DMS53 (cell line): ENCODE data around the gene LCE5A.

ENCODE experiments used
- DNase-seq: peaks from one replicate; lab custom pipeline; 2025; lab: John Stamatoyannopoulos, UW

Gene LCE5A, protein sequence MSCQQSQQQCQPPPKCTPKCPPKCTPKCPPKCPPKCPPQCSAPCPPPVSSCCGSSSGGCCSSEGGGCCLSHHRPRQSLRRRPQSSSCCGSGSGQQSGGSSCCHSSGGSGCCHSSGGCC

DNA sequence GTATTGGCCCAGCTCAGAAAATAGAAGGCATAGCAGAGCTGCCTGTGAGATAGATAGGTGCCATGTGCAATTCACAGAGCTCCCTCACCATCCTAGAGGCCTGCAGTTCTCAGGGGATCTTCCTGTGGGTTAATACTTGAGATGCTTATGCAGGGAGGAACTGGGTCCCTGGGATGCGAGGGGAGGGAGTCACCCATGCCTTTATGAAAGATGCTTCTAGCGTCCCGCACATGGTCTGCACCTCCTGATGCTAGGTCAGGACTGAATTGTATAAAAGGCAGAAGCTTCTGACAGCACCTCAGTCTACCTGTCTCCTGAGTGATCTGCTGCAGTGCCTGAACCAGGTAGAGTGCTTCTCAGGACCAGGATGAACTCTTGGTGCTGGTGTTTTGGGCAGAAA, at the start of gene LCE5A:
Gene LCE5A (plus strand): TSS at position 301 of the 400 bp plus-strand sequence. CDS start 732 bp downstream, outside the sequence.
- DNase-seq, result no peak

DNA sequence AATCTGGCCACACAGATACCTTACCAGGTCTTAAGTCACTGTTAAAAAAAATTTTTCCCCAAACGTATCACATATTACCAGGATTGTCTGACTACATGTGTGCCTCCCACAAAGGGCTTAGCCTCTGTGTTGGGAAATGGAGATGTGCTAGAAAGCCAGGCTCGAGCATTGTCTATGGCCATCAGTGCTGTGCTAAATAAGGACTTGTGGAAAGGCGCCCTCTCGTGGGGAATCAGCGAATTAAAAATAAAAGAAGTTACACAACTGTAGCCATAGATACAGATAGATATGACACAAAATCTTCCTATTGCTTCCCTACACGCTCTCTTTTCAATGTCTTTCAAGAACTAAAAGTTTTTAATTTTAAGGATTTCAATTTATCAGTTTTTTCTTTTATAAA, 49.1 kb upstream of the LCE5A start:
- peak; percentile 83 for DNase-seq

DNA sequence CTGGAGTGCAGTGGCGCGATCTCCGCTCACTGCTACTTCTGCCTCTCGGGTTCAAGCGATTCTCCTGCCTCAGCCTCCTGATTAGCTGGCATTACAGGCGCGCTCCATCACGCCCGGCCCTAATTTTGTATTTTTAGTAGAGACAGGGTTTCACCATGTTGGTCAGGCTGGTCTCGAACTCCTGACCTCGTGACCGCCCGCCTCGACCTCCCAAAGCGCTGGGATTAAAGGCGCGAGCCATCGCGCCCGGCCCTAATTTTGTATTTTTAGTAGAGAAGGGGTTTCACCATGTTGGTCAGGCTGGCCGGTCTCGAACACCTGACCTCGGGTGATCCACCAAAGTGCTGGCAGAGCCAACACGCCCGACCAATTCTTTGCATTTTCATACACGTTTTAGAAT, 48.0 kb upstream of the LCE5A start:
- DNase-seq, result no peak

DNA sequence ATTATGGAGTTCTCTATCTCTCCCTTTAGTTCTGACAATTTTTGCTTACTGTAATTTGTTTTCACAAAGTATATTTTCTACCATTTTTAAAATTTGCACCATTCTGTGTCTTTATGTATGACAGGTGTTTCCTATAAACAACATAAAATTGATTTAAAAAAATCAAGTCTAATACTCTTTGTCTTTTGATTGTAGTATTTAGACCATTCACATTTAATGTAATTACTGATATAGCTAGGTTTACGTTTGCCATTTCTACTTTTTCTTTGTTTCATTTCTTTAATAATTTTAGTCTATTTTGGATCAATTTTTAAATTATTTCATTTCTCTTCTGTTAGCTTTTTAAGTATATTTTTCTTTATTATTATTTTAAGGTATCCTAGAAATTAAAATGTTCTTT, 44.4 kb upstream of the LCE5A start:
- no peak for DNase-seq

DNA sequence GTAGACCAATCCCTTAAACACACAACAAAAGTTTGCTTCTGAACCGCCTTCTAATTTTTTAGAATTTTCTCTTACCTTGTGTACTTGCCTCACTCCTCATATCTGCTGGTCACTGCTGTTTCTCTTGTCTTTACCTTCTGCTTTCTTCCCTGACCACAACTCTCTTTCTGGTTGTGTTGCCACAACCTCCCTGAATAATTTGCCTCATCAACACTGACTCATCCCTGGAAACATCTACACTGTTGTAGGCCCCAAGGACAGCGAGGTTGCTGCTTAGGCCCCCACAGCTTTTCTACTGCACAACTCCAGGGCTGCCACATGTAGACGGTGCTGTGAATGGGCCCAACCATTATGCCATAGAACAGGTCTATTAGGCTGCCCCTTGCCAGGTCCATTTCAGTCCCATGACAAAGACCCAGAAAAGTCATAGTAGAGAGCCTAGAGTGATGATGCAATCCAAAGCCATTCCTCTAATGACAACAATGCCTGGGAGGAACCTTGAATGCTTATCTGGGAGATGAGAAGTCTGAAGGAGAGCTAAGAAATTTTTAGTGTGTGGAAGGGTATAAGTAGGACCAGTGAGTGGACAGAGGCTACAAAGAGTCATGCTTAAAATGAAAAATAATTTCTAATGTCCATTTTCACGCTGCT, 36.6 kb upstream of the LCE5A start:
- DNase-seq, result no peak

DNA sequence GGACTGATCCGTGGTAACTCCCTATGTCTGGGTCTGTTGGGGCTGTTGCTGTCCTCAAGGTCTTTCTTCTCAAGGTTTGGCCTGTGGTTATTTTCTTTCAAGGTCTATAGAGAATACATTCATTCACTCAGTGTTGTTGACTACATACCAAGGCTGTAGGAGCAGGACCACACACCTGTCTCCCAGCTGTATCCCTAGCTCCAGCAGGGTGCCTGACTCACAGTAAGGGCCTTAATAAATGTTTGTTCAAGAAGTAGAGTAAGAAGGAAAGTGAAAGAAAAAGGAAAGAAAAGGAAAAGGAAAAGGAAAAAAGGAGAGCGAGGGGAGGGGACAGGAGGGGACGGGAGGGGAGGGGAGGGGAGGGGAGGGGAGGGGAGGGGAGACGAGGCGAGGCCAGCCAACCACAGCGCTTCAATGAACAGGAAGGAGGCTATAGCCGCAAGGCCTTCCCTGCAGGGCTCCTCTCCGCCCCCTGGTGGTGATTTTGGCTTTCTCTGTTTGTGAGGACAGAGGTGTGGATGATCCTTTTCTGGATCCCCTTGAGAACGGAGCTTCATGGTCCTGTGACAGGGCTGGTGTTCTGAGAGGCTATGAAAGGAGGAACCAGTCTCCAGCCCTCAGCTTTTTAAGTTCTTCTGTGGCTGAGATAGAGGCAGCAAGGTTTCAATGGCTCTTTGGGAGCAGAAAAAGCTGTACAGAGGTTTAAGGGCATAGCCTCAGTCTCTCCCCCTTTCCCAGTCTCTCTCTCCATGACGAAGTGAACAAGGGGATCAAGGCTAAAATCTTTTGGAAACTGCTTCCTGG, 30.6 kb upstream of the LCE5A start:
- peak; percentile 77 for DNase-seq

DNA sequence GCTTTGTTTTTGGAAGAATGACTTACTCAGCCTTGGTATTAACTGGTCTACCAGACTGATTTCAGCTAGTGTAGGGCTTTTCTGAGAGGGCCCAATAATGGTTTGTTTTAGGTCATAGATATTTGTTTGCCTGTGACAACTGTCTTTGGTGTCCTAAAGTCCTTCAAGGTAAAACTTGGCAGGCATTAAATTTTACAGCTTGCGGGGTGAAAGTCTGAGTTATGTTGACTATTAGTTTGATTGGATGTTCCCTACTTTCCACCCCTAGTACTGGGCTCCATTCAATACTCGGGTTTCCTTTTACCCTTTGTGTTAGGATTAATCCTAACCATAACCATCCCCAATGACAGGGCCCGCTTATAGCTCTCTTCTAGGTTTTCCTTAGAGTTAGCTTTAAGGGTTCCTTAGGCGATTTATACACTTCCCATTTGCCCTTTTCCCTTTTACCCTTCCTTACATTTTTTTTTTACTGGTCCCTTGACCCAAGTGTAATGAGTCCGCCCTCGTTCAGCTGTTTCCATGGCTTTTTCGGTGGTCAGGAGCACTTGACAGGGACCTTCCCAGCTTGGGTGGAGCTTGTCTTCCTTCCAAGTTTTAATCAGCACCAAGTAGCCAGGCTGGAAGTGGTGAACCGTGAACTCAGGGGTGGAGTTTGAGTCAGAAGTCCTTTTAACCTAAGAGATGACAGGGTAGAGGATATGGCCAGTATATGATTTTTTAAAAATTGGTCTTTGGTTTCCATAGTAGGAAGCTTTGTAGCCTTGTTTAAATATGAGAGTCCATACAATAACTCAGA, 28.5 kb upstream of the LCE5A start:
- DNase-seq, result no peak

DNA sequence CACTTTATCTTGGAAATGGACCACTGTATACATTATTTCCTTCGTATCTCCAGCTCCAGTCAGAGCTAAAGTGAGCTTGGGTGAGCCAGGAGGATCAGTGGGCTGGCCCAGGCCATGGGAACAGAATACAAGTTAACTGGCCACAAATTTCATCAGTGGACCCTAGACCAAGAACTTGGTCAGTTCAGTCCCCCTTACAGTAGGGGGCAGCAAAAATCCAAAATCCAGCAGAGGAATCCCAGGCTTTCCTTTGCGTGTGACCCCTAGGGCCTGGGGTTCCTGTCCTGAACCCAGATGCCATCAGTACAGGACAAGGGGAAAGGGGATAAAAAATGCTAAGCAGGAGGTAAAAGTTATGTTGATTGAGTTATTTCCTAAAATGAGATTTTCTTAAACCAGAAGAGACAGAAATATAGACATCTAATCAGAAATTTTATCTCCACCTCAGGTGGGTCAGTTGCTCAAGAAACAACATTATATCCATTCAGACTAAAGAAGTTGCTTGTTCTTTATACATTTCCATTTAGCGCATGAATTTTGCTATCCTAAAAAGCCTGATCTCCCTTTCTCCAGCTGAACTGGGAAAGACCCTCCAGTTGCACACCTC, 24.1 kb upstream of the LCE5A start:
- DNase-seq, result peak; percentile 5

DNA sequence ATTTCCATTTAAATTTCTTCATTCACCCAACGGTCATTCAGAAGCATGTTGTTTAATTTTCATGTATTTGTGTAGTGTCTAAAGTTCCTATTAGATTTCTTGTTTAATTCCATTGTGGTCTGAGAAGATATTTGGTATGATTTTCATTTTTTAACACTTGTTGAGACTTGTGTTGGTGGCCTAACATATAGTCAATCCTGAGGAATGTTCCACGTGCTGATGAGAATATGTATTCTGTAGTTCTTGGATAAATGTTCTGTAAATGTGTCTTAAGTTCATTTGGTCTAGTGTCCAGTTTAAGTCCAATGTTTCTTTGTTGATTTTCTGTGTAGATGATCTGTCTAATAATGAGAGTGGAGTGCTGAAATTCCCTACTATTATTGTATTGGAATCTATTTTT, 22.7 kb upstream of the LCE5A start:
- DNase-seq, result no peak

DNA sequence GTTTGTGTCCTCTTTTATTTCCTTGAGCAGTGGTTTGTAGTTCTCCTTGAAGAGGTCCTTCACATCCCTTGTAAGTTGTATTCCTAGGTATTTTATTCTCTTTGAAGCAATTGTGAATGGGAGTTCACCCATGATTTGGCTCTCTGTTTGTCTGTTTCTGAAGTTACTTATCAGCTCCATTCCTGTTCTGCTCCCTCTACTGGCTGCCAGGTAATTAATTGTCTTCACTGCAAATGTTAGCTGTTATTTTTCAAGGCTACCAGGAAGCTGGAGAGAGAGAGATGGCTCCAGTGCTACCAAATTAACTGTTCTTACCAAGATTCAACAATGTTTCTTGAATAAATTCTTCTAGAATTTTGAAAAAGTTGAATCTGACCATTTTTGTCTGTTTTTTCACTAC, 19.1 kb upstream of the LCE5A start:
- DNase-seq, result peak; percentile 21

DNA sequence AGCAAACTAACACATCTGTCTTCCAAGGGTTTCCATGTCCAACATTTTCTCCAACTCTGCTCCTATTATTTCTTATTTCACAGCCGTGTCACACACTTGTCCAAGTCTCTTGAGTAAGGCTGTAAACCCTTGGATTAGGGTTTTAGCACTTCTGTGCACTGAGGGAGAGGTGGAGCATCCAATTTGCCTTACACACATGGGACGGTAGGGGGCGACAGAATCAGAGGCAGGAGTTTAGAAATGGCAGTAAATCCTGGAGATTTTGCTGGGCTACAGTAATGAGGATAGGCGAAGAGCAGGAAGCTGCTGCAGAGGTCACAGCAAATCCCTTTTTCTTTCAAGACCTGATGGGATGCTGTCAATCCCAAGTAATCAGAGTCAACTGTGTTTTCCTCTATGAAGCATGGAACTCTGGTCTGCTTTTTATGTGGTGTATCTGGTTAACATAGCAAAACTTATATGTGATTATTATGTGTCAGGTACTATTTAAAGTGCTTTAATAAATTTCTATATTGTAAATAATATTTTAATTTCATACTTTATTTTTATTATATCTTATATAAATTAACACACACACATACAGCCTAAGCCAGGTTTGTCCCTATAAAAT, 15.4 kb upstream of the LCE5A start:
- DNase-seq, result peak; percentile 65

DNA sequence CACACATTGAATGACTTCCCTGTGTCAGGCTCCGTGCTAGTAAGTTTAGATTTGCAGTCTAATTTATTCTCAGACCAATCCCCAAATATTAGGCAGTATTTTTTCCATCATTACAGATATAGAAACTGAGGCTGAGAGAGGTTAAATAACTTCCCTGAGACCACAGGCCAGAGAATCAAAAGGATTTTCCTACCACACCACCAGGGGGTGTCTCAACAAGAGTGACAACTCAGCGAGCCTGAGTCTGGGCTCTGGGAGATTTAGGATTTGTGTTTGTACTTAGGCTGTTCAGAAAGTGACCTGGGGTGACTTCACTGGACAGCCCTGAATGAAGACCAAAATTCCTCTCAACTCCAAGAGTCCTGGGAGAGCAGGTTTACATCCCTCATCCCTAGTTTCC, 13.3 kb upstream of the LCE5A start:
- peak; percentile 31 for DNase-seq

DNA sequence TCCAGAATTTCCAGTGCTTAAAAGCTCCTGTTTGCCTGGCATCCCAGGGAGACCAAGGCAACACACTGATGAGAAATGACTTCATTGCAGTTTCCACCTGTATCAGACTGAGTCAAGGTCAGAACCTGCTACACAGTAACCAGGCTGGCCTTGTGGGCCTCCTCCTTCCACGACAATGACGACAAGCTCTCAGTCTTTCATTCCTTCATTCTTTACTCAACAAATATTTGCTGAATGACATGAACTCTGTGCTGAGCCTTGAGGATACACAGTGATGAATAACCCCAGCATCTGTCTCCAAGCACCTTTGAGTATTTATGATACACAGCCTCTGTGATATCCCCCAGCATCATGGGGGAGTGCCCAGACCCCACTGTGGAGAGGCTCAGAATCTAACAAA, 8.9 kb upstream of the LCE5A start:
- peak; percentile 10 for DNase-seq

DNA sequence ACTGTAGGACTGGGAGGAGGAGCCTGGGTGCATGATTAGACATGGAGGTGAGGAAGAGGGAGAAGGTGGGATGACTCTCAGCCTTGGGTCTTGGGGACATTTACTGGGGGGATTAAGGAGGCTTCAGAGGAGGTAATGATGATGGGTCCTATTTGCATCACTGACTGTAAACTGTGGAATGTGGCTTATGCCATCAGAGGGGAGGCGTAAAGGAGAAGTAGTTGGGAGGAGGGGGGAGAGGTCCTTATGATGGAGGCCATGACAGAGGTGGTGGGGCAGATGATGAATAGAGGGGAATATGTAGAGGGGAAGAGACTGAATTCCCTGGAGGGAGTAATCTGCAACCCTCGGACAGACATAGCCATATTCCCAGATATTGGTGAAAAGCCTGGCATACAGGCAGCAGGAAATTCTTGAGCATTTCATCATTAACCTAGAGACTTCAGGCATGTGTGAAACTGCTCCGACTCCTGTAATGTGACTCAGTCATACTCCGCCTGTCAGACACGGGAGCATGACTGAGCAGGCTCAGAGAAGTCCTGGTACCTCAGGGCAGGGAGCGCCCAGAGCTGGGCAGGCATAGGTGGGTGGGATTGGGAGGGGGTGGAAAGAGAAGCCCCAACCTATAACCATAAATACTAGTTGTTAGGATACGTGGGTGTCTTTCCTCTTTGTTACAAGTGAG, 8.0 kb upstream of the LCE5A start:
- no peak for DNase-seq

DNA sequence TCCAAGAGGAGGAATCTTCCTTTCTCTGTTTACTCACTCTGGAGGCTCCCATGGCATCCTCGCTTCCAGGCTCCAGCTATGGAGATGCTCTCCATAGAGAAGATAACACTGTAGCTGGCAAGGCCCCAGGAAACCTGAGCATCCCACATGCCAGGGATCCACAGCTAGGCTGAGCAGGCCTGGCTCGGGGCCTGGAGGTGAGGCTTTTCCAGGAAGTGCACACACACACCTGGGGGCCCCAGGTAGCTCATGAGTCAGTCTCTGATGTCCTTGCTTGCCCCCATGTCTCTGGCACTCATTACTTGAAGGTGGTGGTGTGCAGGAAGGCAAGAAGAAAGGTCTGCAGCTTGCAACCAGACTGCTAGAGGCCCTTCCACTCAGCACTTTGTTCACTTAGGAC, 5.5 kb upstream of the LCE5A start:
- no peak for DNase-seq

DNA sequence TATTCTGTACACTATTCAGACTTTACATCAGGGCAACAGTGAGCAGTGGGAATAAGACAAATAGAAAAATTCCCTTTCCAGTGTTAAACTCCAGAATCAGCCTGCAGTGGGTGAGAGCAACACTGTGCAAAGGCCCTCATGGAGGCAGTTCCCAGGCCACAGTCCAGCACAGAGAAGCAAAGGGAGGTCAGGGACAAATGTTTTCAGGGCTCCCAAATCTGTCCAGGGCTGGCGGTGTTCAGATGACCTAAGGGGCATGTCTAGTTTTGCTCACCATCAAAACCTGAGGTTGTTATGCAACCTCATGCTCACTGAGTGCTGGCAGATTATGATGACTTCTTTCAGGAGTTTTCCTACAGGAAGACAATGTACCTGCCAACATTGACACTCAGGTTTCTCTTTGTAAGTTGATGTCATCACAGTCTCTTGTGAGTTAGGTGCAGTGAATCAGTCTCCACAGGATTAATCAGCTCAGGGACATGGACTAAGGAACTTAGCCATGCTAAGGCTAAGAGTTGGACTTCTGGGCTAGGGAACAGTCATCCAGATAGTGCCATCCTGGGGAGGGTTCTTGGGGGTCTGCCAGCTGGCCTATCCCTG, 3.6 kb upstream of the LCE5A start:
- DNase-seq, result no peak

DNA sequence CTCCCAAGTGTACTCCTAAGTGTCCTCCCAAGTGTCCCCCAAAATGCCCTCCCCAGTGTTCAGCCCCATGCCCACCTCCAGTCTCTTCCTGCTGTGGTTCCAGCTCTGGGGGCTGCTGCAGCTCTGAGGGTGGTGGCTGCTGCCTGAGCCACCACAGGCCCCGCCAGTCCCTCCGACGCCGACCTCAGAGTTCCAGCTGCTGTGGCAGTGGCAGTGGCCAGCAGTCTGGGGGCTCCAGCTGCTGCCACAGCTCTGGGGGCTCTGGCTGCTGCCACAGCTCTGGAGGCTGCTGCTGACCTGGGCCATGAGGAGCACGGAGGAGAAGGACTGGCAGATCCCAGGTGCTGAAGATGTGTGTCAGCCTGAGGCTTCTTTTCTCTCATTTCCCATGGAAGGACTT, 993 bp downstream of the LCE5A start:
- no peak for DNase-seq

DNA sequence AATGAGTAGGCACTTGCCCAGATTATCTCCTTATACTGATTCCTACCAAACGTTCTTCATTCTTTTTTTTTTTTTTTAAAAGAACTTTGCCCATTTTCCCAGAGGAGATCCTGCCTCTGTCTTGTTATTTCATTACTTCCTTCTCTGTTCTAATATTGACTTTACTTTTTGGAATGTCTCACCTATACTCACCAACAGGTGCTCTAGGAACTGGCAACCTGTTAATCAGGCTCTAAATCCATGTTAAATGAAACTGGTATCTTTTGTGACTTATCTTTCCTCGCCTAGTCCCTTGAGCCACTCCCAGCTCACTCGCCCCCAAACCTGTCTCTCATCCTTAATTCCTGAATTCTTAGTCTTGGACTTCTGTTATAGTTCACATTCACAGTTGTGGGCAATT, 2.5 kb downstream of the LCE5A start:
- no peak for DNase-seq

DNA sequence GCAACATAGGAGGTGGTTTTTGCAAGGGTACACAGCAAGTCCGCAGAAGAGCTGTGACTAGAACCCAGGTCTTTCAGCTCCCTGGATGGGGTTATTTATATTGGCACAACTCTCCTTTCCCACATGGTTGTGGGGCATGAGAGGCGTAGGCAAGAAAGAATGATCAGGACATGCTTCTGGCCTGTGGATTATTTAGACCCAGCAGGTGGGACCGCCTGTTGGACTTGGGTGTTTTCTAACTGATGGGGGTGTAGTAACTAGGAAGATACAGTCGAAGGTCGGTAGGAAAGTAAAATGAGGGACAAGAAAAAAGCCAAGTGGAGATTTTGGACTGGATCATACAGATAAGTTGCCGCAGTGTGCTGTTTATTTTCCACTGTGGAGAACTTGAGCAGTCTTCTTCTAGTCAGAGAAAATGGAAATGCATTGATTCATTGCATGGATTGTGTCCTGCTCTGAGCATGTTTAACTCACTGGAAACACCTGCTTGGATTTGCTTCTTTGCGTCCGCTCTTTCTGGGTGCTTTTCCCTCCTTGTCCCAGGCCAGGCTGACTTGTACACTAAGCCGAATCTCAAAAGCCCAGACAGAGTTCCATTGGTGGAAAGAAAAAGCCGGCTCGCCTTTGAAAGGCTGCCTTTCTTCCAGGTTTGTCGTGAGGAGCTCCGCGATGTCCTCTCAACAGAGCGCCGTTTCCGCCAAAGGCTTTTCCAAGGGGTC, 4.3 kb downstream of the LCE5A start:
- DNase-seq, result no peak

DNA sequence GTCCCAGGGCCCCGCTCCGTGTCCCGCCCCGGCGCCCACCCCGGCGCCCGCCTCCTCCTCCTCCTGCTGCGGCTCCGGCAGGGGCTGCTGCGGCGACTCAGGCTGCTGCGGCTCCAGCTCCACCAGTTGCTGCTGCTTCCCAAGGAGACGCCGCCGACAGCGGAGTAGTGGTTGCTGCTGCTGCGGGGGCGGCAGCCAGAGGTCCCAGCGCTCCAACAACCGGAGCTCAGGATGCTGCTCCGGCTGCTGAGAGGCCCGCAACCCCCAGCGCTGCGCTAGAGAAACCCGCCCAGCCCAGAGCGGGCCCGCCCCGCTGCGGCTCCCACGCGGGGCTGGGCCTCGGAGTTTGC, 4.8 kb downstream of the LCE5A start:
- DNase-seq, result no peak
